HEK293 (cell line): Measurements from ENCODE around the gene BIN1.

ENCODE experiments used
- CTCF ChIA-PET: fragments of 350-600 bp; formaldehyde crosslinking; extraction: SDS; loops from one replicate; lab custom pipeline; 2021; ENCODE audit warnings: antibody characterized with exemption; lab: Yijun Ruan, JAX
- POLR2A ChIA-PET: fragments of 300-600 bp; formaldehyde crosslinking; extraction: SDS; loops from one replicate; lab custom pipeline; 2020; ENCODE audit warnings: antibody characterized with exemption, inconsistent platforms; lab: Yijun Ruan, JAX
- H3K27ac ChIP-seq: fragments of 200-500 bp; sonication (Bioruptor generic); 2 replicates; pipeline ENCODE4 v1.5.1; 2014; ENCODE audit warnings: low read depth, low read length, control low read depth, inconsistent platforms; ENCODE audit errors: extremely low read depth
- H3K36me3 ChIP-seq, 2 experiments: fragments of 200-500 bp in 1 of 2; sonication (Bioruptor generic) in 1 of 2; 1 replicate in 1 of 2; 2 replicates in 1 of 2; pipeline ENCODE4 v1.5.1; 2014 to 2017; ENCODE audit warnings: inconsistent platforms in 2 of 2, low read length in 2 of 2; ENCODE audit not compliant: control insufficient read depth in 2 of 2, insufficient read depth in 1 of 2
- H3K4me1 ChIP-seq: fragments of 200-500 bp; sonication (Bioruptor generic); 2 replicates; pipeline ENCODE4 v1.5.1; 2014; ENCODE audit warnings: mild to moderate bottlenecking, low read length, inconsistent platforms; ENCODE audit not compliant: control insufficient read depth, insufficient read depth
- H3K4me3 ChIP-seq: 2 replicates; pipeline ENCODE4 v1.5.1; 2011; ENCODE audit warnings: low read depth, mild to moderate bottlenecking, control low read depth, low read length, moderate library complexity
- H3K9me3 ChIP-seq: fragments of 200-500 bp; sonication (Bioruptor generic); 2 replicates; pipeline ENCODE4 v1.5.1; 2014; ENCODE audit warnings: low read depth, low read length, inconsistent platforms; ENCODE audit not compliant: control insufficient read depth, insufficient read depth
- FEZF1 ChIP-seq: fragments of 450-650 bp; formaldehyde crosslinking; IDR thresholded peaks from 2 replicates; pipeline ENCODE4 v1.5.1; 2016; ENCODE audit warnings: missing biosample characterization, missing genetic modification characterization
- HOXD13 ChIP-seq: sonication (generic); formaldehyde crosslinking; IDR thresholded peaks from 2 replicates; pipeline ENCODE4 v1.8.0; 2022; ENCODE audit warnings: missing genetic modification reagents, borderline replicate concordance
- SETDB1 ChIP-seq: IDR thresholded peaks from one replicate; pipeline ENCODE4 v1.6.1; 2017; ENCODE audit warnings: mild to moderate bottlenecking, low read length, moderate library complexity, mixed read lengths; ENCODE audit not compliant: insufficient read length
- ZBTB10 ChIP-seq: fragments of 450-650 bp; formaldehyde crosslinking; IDR thresholded peaks from 2 replicates; pipeline ENCODE4 v1.5.1; 2016; ENCODE audit warnings: missing biosample characterization, missing genetic modification characterization
- ZFP69B ChIP-seq: fragments of 450-650 bp; formaldehyde crosslinking; IDR thresholded peaks from 2 replicates; pipeline ENCODE4 v1.5.1; 2016; ENCODE audit warnings: missing biosample characterization, missing genetic modification characterization
- ZIC2 ChIP-seq: fragments of 450-650 bp; formaldehyde crosslinking; IDR thresholded peaks from 2 replicates; pipeline ENCODE4 v1.5.1; 2016; ENCODE audit warnings: missing biosample characterization, missing genetic modification characterization
- ZNF148 ChIP-seq: fragments of 450-650 bp; formaldehyde crosslinking; IDR thresholded peaks from 2 replicates; pipeline ENCODE4 v1.5.0; 2017; ENCODE audit warnings: missing biosample characterization, missing genetic modification characterization, borderline replicate concordance
- ZNF169 ChIP-seq: fragments of 450-650 bp; formaldehyde crosslinking; IDR thresholded peaks from 2 replicates; pipeline ENCODE4 v1.5.1; 2016; ENCODE audit warnings: missing biosample characterization, missing genetic modification characterization
- ZNF174 ChIP-seq: fragments of 450-650 bp; formaldehyde crosslinking; IDR thresholded peaks from 2 replicates; pipeline ENCODE4 v1.5.0; 2017; ENCODE audit warnings: missing biosample characterization, mild to moderate bottlenecking, missing genetic modification characterization
- ZNF211 ChIP-seq: fragments of 450-650 bp; formaldehyde crosslinking; IDR thresholded peaks from 2 replicates; pipeline ENCODE4 v1.5.1; 2016; ENCODE audit warnings: low read depth, missing biosample characterization, missing genetic modification characterization
- ZNF302 ChIP-seq: fragments of 450-650 bp; formaldehyde crosslinking; IDR thresholded peaks from 2 replicates; pipeline ENCODE4 v1.5.1; 2016; ENCODE audit warnings: missing biosample characterization, missing genetic modification characterization, low read depth
- ZNF311 ChIP-seq: fragments of 450-650 bp; formaldehyde crosslinking; IDR thresholded peaks from 2 replicates; pipeline ENCODE4 v1.5.1; 2017; ENCODE audit warnings: missing biosample characterization, missing genetic modification characterization, borderline replicate concordance
- ZNF341 ChIP-seq: fragments of 450-650 bp; formaldehyde crosslinking; IDR thresholded peaks from 2 replicates; pipeline ENCODE4; 2016; ENCODE audit warnings: low read depth, missing biosample characterization, missing genetic modification characterization
- ZNF398 ChIP-seq: fragments of 450-650 bp; formaldehyde crosslinking; IDR thresholded peaks from 2 replicates; pipeline ENCODE4 v1.5.1; 2017; ENCODE audit warnings: missing biosample characterization, missing genetic modification characterization
- ZNF449 ChIP-seq: fragments of 450-650 bp; formaldehyde crosslinking; IDR thresholded peaks from 2 replicates; pipeline ENCODE4 v1.5.1; 2017; ENCODE audit warnings: missing biosample characterization, mild to moderate bottlenecking, missing genetic modification characterization, moderate library complexity
- ZNF501 ChIP-seq: fragments of 450-650 bp; formaldehyde crosslinking; IDR thresholded peaks from 2 replicates; pipeline ENCODE4 v1.5.1; 2016; ENCODE audit warnings: missing biosample characterization, missing genetic modification characterization
- ZNF513 ChIP-seq: fragments of 450-650 bp; IDR thresholded peaks from 2 replicates; pipeline ENCODE4 v1.5.1; 2018; ENCODE audit warnings: missing biosample characterization, missing genetic modification characterization
- ZNF621 ChIP-seq: fragments of 450-650 bp; formaldehyde crosslinking; IDR thresholded peaks from 2 replicates; pipeline ENCODE4 v1.5.1; 2017; ENCODE audit warnings: missing biosample characterization, missing genetic modification characterization
- ZNF670 ChIP-seq: fragments of 450-650 bp; formaldehyde crosslinking; IDR thresholded peaks from 2 replicates; pipeline ENCODE4 v1.5.1; 2016; ENCODE audit warnings: missing biosample characterization, missing genetic modification characterization, low read depth
- ZNF701 ChIP-seq: fragments of 450-650 bp; formaldehyde crosslinking; IDR thresholded peaks from 2 replicates; pipeline ENCODE4 v1.5.1; 2016; ENCODE audit warnings: missing biosample characterization, missing genetic modification characterization
- ZNF704 ChIP-seq: fragments of 450-650 bp; formaldehyde crosslinking; IDR thresholded peaks from 2 replicates; pipeline ENCODE4 v1.5.1; 2016; ENCODE audit warnings: missing biosample characterization, missing genetic modification characterization
- ZSCAN18 ChIP-seq: fragments of 450-650 bp; formaldehyde crosslinking; IDR thresholded peaks from 2 replicates; pipeline ENCODE4 v1.5.1; 2016; ENCODE audit warnings: missing biosample characterization, missing genetic modification characterization
- ZSCAN4 ChIP-seq: fragments of 450-650 bp; formaldehyde crosslinking; IDR thresholded peaks from 2 replicates; pipeline ENCODE4 v1.5.1; 2017; ENCODE audit warnings: missing biosample characterization, missing genetic modification characterization

The BIN1 gene

GRCh38 chr2:127074358-127074757 is 32.6 kb downstream of the BIN1 start (continued):
- TF ChIP-seq ZNF513 (tag by site-specific recombination) (no peak), ZSCAN4 (tag by site-specific recombination) (no peak), ZNF704 (tag by site-specific recombination) (no peak), ZNF148 (tag by site-specific recombination) (no peak), ZNF621 (no peak), ZNF341 (tag by site-specific recombination) (no peak), ZBTB10 (tag by site-specific recombination) (no peak)

GRCh38 chr2:127072970-127073369 is 34.0 kb downstream of the BIN1 start:
- no peaks in the 10 kb centered on the region for H3K36me3 ChIP-seq
- ChIA-PET CTCF (interaction anchor here (0.6 kb wide), 1 partner anchor 195 kb away, joined by 3 read pairs; no protein-coding TSS in a partner anchor), POLR2A (no interaction called here)
- H3K4me3 ChIP-seq: no peak overlapping the region
- H3K27ac ChIP-seq: no peak overlapping the region
- no peaks in the 10 kb centered on the region for H3K9me3 ChIP-seq
- H3K4me1 ChIP-seq: no peaks in the 10 kb centered on the region
- TF ChIP-seq ZNF302: no peak
- no peak for TF ChIP-seq SETDB1
- TF ChIP-seq ZNF211 (tag by site-specific recombination): no peak
- TF ChIP-seq FEZF1: no peak
- no peak for TF ChIP-seq HOXD13
- no peak for TF ChIP-seq ZNF670 (tag by site-specific recombination)
- TF ChIP-seq ZNF701 (tag by site-specific recombination): no peak
- no peak for TF ChIP-seq ZNF174 (tag by site-specific recombination)
- no peak for TF ChIP-seq ZNF169
- no peak for TF ChIP-seq ZIC2 (tag by site-specific recombination)
- TF ChIP-seq ZFP69B (tag by site-specific recombination): no peak
- no peak for TF ChIP-seq ZNF449 (tag by site-specific recombination)
- no peak for TF ChIP-seq ZNF311
- TF ChIP-seq ZNF501 (tag by site-specific recombination): no peak
- TF ChIP-seq ZSCAN18 (tag by site-specific recombination): no peak
- no peak for TF ChIP-seq ZNF398 (tag by site-specific recombination)
